CD14-positive monocyte (primary cell): ENCODE results near the gene DOCK8. TPM values are rescaled to one million over a fixed set of nuclear protein-coding genes. Genes with fewer than 3 reads are reported as not detected.
"Not testable (repeated sequence)": the region's sequence is repeated elsewhere in the genome, so short reads cannot be mapped to it uniquely, and the experiment has no call there.

ENCODE experiments used
- DNase-seq, 3 donors: peaks; one replicate each; pipeline ENCODE4 v3.0.0-alpha.2; 2011 to 2022
- H2AFZ ChIP-seq: 2 replicates; pipeline ENCODE4 v1.6.0; 2012; ENCODE audit warnings: mild to moderate bottlenecking, low read depth, low read length, inconsistent platforms; ENCODE audit not compliant: insufficient read depth, poor library complexity, severe bottlenecking
- H3K27ac ChIP-seq, 2 donors: 1 replicate in 1 of 2; 2 replicates in 1 of 2; pipeline ENCODE4 v1.5.1; 2012 to 2013; ENCODE audit warnings: low read length in 2 of 2, control low read depth in 1 of 2, inconsistent platforms in 1 of 2, low read depth in 1 of 2, mild to moderate bottlenecking in 1 of 2
- H3K27me3 ChIP-seq, 2 donors: one replicate each; pipeline versions ENCODE4 v1.6.0 to v1.6.1; 2011 to 2013; ENCODE audit warnings: low read length in 2 of 2; ENCODE audit not compliant: control insufficient read depth in 2 of 2, insufficient read depth in 2 of 2
- H3K36me3 ChIP-seq, 2 donors: replicated peaks in 1 of 2; 1 replicate in 1 of 2; 2 replicates in 1 of 2; pipeline versions ENCODE4 v1.5.1 to v1.6.1; 2012 to 2013; ENCODE audit warnings: low read length in 2 of 2, control low read depth in 1 of 2, inconsistent platforms in 1 of 2, mild to moderate bottlenecking in 1 of 2; ENCODE audit not compliant: insufficient read depth in 2 of 2, control insufficient read depth in 1 of 2
- H3K4me1 ChIP-seq, 2 donors: 1 replicate in 1 of 2; 2 replicates in 1 of 2; pipeline versions ENCODE4 v1.5.1 to v1.6.1; 2012 to 2013; ENCODE audit warnings: low read length in 2 of 2, control low read depth in 1 of 2, inconsistent platforms in 1 of 2, mild to moderate bottlenecking in 1 of 2, moderate library complexity in 1 of 2; ENCODE audit not compliant: insufficient read depth in 2 of 2, control insufficient read depth in 1 of 2
- H3K4me2 ChIP-seq: replicated peaks from 2 replicates; pipeline ENCODE3; 2012; ENCODE audit warnings: low read length, moderate library complexity, mild to moderate bottlenecking; ENCODE audit not compliant: poor library complexity, severe bottlenecking; ENCODE audit errors: extremely low read depth
- H3K4me3 ChIP-seq, 3 experiments: fragments of 200-600 bp in 1 of 3; sonication (generic) in 1 of 3; replicated peaks in 1 of 3; 1 replicate in 2 of 3; 2 replicates in 1 of 3; pipeline ENCODE4 v1.5.1; 2011 to 2013; ENCODE audit warnings: low read length in 3 of 3, mild to moderate bottlenecking in 3 of 3, control low read depth in 2 of 3, low read depth in 2 of 3, inconsistent platforms in 1 of 3, moderate library complexity in 1 of 3
- H3K79me2 ChIP-seq: 2 replicates; pipeline ENCODE4 v1.6.0; 2012; ENCODE audit warnings: mild to moderate bottlenecking, control low read depth, inconsistent platforms, low read length, moderate library complexity; ENCODE audit not compliant: insufficient read depth
- H3K9ac ChIP-seq: 2 replicates; pipeline ENCODE4 v1.6.0; 2017; ENCODE audit warnings: low read length, mild to moderate bottlenecking; ENCODE audit not compliant: insufficient read depth, poor library complexity, severe bottlenecking
- H3K9me3 ChIP-seq, 2 donors: replicated peaks in 1 of 2; 1 replicate in 1 of 2; 2 replicates in 1 of 2; pipeline versions ENCODE4 v1.5.1 to v1.6.1; 2012 to 2013; ENCODE audit warnings: low read length in 2 of 2, control low read depth in 1 of 2; ENCODE audit not compliant: control insufficient read depth in 1 of 2, insufficient read depth in 1 of 2
- H4K20me1 ChIP-seq: 2 replicates; pipeline ENCODE4 v1.6.0; 2012; ENCODE audit warnings: mild to moderate bottlenecking, low read length, control low read depth, moderate library complexity; ENCODE audit not compliant: insufficient read depth
- H3K27ac Mint-ChIP-seq, 7 donors: one replicate each; pipeline ENCODE4 v1.8.0; 2020; ENCODE audit warnings: mild to moderate bottlenecking in 7 of 7, mixed read lengths in 7 of 7, moderate library complexity in 6 of 7, inconsistent platforms in 2 of 7
- H3K27me3 Mint-ChIP-seq, 3 donors: one replicate each; pipeline ENCODE4 v1.8.0; 2021 to 2022; ENCODE audit warnings: low read depth in 3 of 3, mild to moderate bottlenecking in 3 of 3, mixed read lengths in 3 of 3, moderate library complexity in 3 of 3, inconsistent platforms in 1 of 3
- H3K36me3 Mint-ChIP-seq, 2 donors: one replicate each; pipeline ENCODE4 v1.8.0; 2020; ENCODE audit warnings: mixed read lengths in 2 of 2, inconsistent platforms in 1 of 2, mild to moderate bottlenecking in 1 of 2
- H3K4me1 Mint-ChIP-seq: one replicate; pipeline ENCODE4 v1.8.0; 2020; ENCODE audit warnings: mild to moderate bottlenecking, mixed read lengths
- H3K4me3 Mint-ChIP-seq, 2 donors: one replicate each; pipeline ENCODE4 v1.8.0; 2020; ENCODE audit warnings: mild to moderate bottlenecking in 2 of 2, mixed read lengths in 2 of 2, moderate library complexity in 1 of 2
- H3K9me3 Mint-ChIP-seq, 7 donors: one replicate each; pipeline ENCODE4 v1.8.0; 2020 to 2022; ENCODE audit warnings: mixed read lengths in 7 of 7, mild to moderate bottlenecking in 6 of 7, moderate library complexity in 6 of 7, inconsistent platforms in 2 of 7
- WGBS: methylation state at CpG from one replicate; pipeline ENCODE4 v1.1.5; 2013; ENCODE audit warnings: missing lambda C conversion rate; ENCODE audit not compliant: insufficient coverage; 5-methylcytosine and 5-hydroxymethylcytosine counted together
- intact Hi-C, 2 donors: fragments of 100-400 bp; cut with micrococcal nuclease; formaldehyde crosslinking; loops; one replicate each; pipeline versions ENCODE4 v1.15.0 to v1.15.1; 2023
- polyA minus RNA-seq: library from RNA; depleted of rRNA, polyadenylated mRNA; stranded (reverse); fragments of >200 nt; gene quantifications from 2 replicates; pipeline ENCODE4 v1.2.3, GENCODE V29; 2012
- polyA plus RNA-seq, 3 donors: library from polyadenylated mRNA; depleted of rRNA in 1 of 3; unstranded in 2 of 3; stranded (reverse) in 1 of 3; fragments of 300-500 nt in 2 of 3; fragments of >200 nt in 1 of 3; fragmentation: Illumina TruSeq in 2 of 3; gene quantifications; 1 replicate in 2 of 3; 2 replicates in 1 of 3; pipeline ENCODE4 v1.2.3, GENCODE V29; 2012 to 2021
- total RNA-seq, 12 experiments: library from RNA in 1 of 12; stranded (reverse) in 1 of 12; fragments of 120-200 nt in 1 of 12; gene quantifications; one replicate each; pipeline ENCODE4 v1.2.4 and lab custom pipeline; 2013 to 2026; ENCODE audit warnings: mixed read lengths in 6 of 12, inconsistent platforms in 1 of 12
- TF ChIP-seq, protein P1 (sequence below): fragments of 200-600 bp; IDR thresholded peaks from one replicate; pipeline ENCODE4 v1.8.0; 2022; ENCODE audit warnings: antibody characterized with exemption, mild to moderate bottlenecking

DOCK8 gene
- 137 TPM for total RNA-seq (2013)
- polyA plus RNA-seq = 100 to 1,000 TPM in 1 of 3 donors, 10 to 100 TPM in 2; 46.8 to 100 (median 95.4) TPM
- 122 and 171 TPM in 2 replicates for polyA minus RNA-seq
- 106 to 613 (median 511) reads per million in 11 experiments for total RNA-seq (lab: John Stamatoyannopoulos, UW)

DNA sequence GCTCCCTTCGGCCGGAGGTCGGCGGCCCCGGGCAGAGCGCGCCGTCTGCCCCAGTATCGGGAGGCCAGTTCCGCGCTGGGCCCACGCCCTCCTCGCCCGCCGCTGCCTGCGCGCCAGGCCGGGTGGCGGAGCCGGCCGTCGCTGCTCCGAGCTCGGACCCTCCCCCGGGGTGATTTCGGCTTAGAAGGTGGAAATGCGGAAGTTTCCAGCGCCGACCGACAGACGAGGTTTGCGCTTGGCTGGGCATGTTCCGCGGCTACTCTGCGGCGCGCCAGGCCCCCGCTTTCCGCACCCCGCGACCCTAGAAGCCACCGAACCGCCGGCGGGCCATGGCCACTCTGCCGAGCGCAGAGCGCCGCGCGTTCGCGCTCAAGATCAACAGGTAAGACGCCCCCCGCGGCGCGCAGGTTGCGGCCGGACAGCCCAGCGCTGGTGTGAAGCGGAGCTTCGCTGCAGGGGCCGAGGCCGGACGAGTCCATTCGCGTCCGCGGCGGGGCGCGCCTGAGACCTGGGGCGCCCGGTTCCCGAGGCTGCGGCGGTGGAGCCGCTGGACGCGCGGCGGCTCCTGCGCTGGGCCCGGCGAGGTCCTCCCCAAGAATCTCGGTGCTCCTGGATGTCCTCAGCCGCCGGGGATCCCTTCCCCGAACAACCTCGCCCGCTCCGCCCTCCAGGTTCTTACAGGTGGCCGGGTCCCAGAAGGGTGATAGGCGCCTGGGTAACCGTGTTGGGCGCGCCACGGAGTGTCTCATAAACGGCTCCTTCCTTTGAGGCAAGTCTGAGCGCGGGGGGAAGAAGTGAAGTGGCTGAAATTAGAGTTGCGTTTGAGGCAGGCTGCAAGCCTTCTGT is at the start of gene DOCK8:
TSS of gene DOCK8 (plus strand) at position 218 of the 846 bp plus-strand sequence. CDS start at position 330, 112 bp downstream.
- Mint-ChIP-seq H3K4me3 (peak within 1 kb of the TSS; percentile 88 to 93), H3K9me3 (no peaks in the 10 kb centered on the region), H3K27ac (peak within 1 kb of the TSS in 6 of 7 donors; percentile 94 to 98 (median 97)), H3K27me3 (no peaks in the 10 kb centered on the region), H3K36me3 (peaks cover 5 to 14% of the 10 kb centered on the region in 2 donors), H3K4me1 (peaks cover 45% of the 10 kb centered on the region)
- Histone ChIP-seq H2AFZ (peak within 1 kb of the TSS; percentile 77), H3K27ac (peak within 1 kb of the TSS; percentile 94 to 95), H3K27me3 (no peaks in the 10 kb centered on the region), H3K79me2 (peaks cover 73% of the 10 kb centered on the region), H3K4me1 (peaks cover 70 to 90% of the 10 kb centered on the region in 2 donors), H3K36me3 (no peaks in the 10 kb centered on the region), H3K4me3 (peak within 1 kb of the TSS; percentile 83 to 97 (median 86)), H4K20me1 (no peaks in the 10 kb centered on the region), H3K4me2 (peak within 1 kb of the TSS; percentile 88), H3K9me3 (no peaks in the 10 kb centered on the region), H3K9ac (peak within 1 kb of the TSS; percentile 90)
- DNase-seq = peak; percentile 84 to 87 (median 86)
- intact Hi-C loops = loop anchor here (5.0 kb wide), 3 partner anchors 37 to 82 kb away; no protein-coding TSS in a partner anchor
- under 1% methylated on average over 99 of the region's 103 CpGs for WGBS
- TF ChIP-seq, protein P1, sequence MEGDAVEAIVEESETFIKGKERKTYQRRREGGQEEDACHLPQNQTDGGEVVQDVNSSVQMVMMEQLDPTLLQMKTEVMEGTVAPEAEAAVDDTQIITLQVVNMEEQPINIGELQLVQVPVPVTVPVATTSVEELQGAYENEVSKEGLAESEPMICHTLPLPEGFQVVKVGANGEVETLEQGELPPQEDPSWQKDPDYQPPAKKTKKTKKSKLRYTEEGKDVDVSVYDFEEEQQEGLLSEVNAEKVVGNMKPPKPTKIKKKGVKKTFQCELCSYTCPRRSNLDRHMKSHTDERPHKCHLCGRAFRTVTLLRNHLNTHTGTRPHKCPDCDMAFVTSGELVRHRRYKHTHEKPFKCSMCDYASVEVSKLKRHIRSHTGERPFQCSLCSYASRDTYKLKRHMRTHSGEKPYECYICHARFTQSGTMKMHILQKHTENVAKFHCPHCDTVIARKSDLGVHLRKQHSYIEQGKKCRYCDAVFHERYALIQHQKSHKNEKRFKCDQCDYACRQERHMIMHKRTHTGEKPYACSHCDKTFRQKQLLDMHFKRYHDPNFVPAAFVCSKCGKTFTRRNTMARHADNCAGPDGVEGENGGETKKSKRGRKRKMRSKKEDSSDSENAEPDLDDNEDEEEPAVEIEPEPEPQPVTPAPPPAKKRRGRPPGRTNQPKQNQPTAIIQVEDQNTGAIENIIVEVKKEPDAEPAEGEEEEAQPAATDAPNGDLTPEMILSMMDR = peak; percentile 73

DNA sequence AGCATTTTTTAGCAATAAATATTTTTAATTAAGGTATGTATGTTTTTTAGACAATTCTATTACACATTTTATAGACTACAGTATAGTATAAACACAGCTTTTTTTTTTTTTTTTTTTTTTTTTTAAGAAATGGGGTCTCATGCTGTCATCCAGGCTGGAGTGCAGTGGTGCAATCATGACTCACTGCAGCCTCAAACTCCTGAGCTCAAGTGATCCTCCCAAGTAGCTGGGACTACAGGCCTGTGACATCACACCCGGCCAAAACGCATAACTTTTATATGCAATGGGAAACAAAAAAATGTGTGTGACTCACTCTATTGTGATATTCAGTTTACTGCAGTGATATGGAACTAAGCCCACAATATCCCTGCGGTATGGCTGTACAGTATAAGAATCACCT is 44.9 kb upstream of the DOCK8 start:
- H2AFZ ChIP-seq, H3K4me1 ChIP-seq, H3K27me3 ChIP-seq, H3K9me3 ChIP-seq, intact Hi-C loops, H3K4me3 Mint-ChIP-seq, H3K27ac ChIP-seq, DNase-seq, H3K79me2 ChIP-seq, H3K9ac ChIP-seq, H4K20me1 ChIP-seq, H3K27ac Mint-ChIP-seq, H3K27me3 Mint-ChIP-seq, H3K4me3 ChIP-seq, H3K4me2 ChIP-seq, H3K4me1 Mint-ChIP-seq, H3K9me3 Mint-ChIP-seq: not testable (repeated sequence)
- no CpG with 5 or more reads among the region's 3 CpGs for WGBS
- peaks cover 11 to 25% of the 10 kb centered on the region in 2 donors for H3K36me3 Mint-ChIP-seq
- peaks cover 3 to 13% of the 10 kb centered on the region in 2 donors for H3K36me3 ChIP-seq

DNA sequence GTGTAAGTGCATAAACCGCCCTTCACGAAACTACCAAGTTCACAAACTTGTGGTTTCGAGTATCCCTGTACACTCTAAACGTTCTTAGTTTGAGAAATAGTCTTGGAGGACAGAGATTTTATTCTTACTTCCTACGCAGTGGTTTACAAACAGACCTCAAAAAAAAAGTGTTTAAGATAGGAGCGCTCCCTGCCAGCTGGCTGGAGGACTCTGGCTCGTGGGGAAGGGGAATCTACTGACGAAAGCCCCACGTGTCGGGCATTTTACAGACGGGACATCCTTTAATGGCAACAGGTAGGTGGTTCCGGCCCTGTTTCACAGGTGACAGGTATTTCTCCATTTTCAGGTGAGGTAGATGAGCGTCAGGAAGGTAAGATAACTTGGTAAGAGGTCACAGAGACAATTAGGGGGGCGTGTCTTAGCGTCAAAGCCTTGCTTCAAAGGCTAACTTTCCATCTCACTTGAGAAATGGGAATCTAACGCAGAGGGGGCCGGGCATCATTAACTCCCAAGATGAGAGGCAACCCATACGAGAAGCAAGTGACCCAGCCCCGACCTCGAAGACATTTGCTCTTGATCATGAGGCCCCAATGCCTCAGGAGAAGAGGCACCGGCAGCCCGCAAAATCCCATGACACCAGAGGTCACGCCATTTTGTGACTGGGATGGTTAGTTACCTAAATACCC is 36.4 kb upstream of the DOCK8 start:
- intact Hi-C loops, H3K4me2 ChIP-seq, H2AFZ ChIP-seq, H3K4me1 Mint-ChIP-seq, H3K9me3 Mint-ChIP-seq, H3K27me3 ChIP-seq, H3K79me2 ChIP-seq, H3K27me3 Mint-ChIP-seq, H3K36me3 ChIP-seq, H3K9me3 ChIP-seq, H3K9ac ChIP-seq, H4K20me1 ChIP-seq, H3K4me1 ChIP-seq: not testable (repeated sequence)
- Mint-ChIP-seq H3K4me3 (peak overlapping the region; percentile 76 to 81), H3K27ac (peak overlapping the region; percentile 75 to 94 (median 90)), H3K36me3 (peaks cover 2 to 11% of the 10 kb centered on the region in 2 donors)
- no CpG with 5 or more reads among the region's 23 CpGs for WGBS
- Histone ChIP-seq H3K4me3 (peak overlapping the region; percentile 35 to 44 (median 39)), H3K27ac (peak overlapping the region in 1 of 2 donors; percentile 38)
- DNase-seq = peak in 1 of 3 donors; percentile 9
